ENCODE measurements around the gene NSMF. TPM values are rescaled to one million over a fixed set of nuclear protein-coding genes. Genes with fewer than 3 reads are reported as not detected.

The NSMF gene
- total RNA-seq, 1 experiment from 2014 or later, result 36.4 TPM

DNA sequence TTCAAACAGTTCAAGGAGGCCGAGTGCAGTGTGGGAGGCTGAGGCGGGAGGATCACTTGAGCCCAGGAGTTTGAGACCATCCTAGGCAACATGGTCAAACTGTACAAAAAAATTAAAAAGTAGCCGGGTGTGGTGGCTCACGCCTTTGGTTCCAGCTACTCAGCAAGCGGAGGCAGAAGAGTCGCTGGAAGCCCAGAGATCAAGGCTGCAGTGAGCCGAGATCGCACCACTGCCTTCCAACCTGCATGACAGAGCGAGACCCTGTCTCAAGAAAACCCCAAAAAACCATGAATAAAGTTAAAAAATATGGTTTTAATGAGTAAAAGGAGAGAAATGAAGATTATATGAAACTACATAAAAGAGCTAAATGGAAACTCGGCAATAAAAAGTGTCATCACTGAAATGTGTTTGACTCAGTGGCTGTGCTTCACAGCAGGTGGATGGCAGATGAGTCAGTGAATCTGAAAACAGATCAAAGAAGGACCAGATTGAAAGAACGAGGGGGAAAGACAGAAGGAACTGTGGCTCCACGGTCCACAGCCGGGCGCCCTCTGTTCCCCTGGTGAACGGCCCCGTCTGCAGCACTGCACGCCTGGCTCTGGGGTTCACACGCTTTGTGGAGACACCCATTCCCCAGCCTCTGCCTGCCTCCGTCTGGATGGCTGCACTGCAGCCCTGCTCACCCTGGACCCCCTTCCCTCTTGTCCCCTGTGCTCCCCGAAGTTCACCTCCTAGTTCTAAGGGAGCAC is 61.3 kb downstream of the NSMF start:
- peaks cover 13% of the 10 kb centered on the region; the same call in 1 of the 2 replicates for H4K20me1 ChIP-seq (ENCODE audit: insufficient read depth, low read depth, low read length)
- H3K9ac ChIP-seq (ENCODE audit: low read length), result no peak overlapping the region
- H3K9me2 ChIP-seq (replicated peaks; ENCODE audit: insufficient read depth, low read length), result no peaks in the 10 kb centered on the region
- no peaks in the 10 kb centered on the region for H3K9me3 ChIP-seq (ENCODE audit: low read length)
- no peak for DNase-seq
- no peak overlapping the region for H3K4me2 ChIP-seq (ENCODE audit: low read depth, low read length, poor library complexity, severe bottlenecking)
- H3K36me3 ChIP-seq (ENCODE audit: insufficient read depth, low read length), result no peaks in the 10 kb centered on the region
- H3K4me1 ChIP-seq (ENCODE audit: low read length), result peaks cover 12% of the 10 kb centered on the region
- H3K4me3 ChIP-seq (ENCODE audit: low read length), result no peak overlapping the region
- H2AFZ ChIP-seq (ENCODE audit: low read length), result no peak overlapping the region
- H3K27ac ChIP-seq (ENCODE audit: low read length), result no peak overlapping the region
- no peaks in the 10 kb centered on the region for H3K27me3 ChIP-seq (ENCODE audit: low read length)
- no peaks in the 10 kb centered on the region for H3K79me2 ChIP-seq (ENCODE audit: low read length)

Other genes starting within 250 kb of the NSMF start
- 0.26 and 0.36 TPM in 2 replicates for gene RNF208, start 237.1 kb downstream of the NSMF start, total RNA-seq (2014; rRNA removed; shearing (Covaris generic); ENCODE audit: low replicate concordance)
- 0.75 and 1.2 TPM in 2 replicates for gene CYSRT1, start 234.2 kb downstream of the NSMF start, total RNA-seq (2014; rRNA removed; shearing (Covaris generic); ENCODE audit: low replicate concordance)
- gene RNF224, start 231.8 kb downstream of the NSMF start, total RNA-seq (2014; rRNA removed; shearing (Covaris generic); ENCODE audit: low replicate concordance), result 0.37 TPM in 1 of 2 replicates, not detected in the other
- not detected in 2 replicates for gene SLC34A3, start 228.4 kb downstream of the NSMF start, total RNA-seq (2014; rRNA removed; shearing (Covaris generic); ENCODE audit: low replicate concordance)
- gene TUBB4B, start 218.0 kb downstream of the NSMF start, total RNA-seq (2014; rRNA removed; shearing (Covaris generic); ENCODE audit: low replicate concordance), result 97.1 and 152 TPM in 2 replicates
- gene STPG3, start 208.0 kb downstream of the NSMF start, total RNA-seq (2014; rRNA removed; shearing (Covaris generic); ENCODE audit: low replicate concordance), result 0.61 and 0.86 TPM in 2 replicates
- gene NELFB, start 204.0 kb downstream of the NSMF start, total RNA-seq (2014; rRNA removed; shearing (Covaris generic); ENCODE audit: low replicate concordance), result 17.8 and 42.7 TPM in 2 replicates
- gene TOR4A, start 181.6 kb downstream of the NSMF start, total RNA-seq (2014; rRNA removed; shearing (Covaris generic); ENCODE audit: low replicate concordance), result 8.8 and 19.2 TPM in 2 replicates
- gene NRARP, start 157.1 kb downstream of the NSMF start, total RNA-seq (2014; rRNA removed; shearing (Covaris generic); ENCODE audit: low replicate concordance), result 1.4 and 1.8 TPM in 2 replicates
- 2.8 and 7.8 TPM in 2 replicates for gene EXD3, start 36.2 kb downstream of the NSMF start, total RNA-seq (2014; rRNA removed; shearing (Covaris generic); ENCODE audit: low replicate concordance)
- 0.51 TPM in 1 of 2 replicates, not detected in the other for gene NOXA1, start 35.9 kb downstream of the NSMF start, total RNA-seq (2014; rRNA removed; shearing (Covaris generic); ENCODE audit: low replicate concordance)
- not detected in 2 replicates for gene ENTPD8, start 18.0 kb downstream of the NSMF start, total RNA-seq (2014; rRNA removed; shearing (Covaris generic); ENCODE audit: low replicate concordance)
- gene PNPLA7, start 91.1 kb upstream of the NSMF start, total RNA-seq (2014; rRNA removed; shearing (Covaris generic); ENCODE audit: low replicate concordance), result 1.8 and 3.3 TPM in 2 replicates
- gene MRPL41, start 92.5 kb upstream of the NSMF start, total RNA-seq (2014; rRNA removed; shearing (Covaris generic); ENCODE audit: low replicate concordance), result 46.9 and 115 TPM in 2 replicates
- 27.5 and 44.3 TPM in 2 replicates for gene DPH7, start 119.6 kb upstream of the NSMF start, total RNA-seq (2014; rRNA removed; shearing (Covaris generic); ENCODE audit: low replicate concordance)
- gene ZMYND19, start 131.2 kb upstream of the NSMF start, total RNA-seq (2014; rRNA removed; shearing (Covaris generic); ENCODE audit: low replicate concordance), result 18.8 and 34.4 TPM in 2 replicates
- gene ARRDC1, start 146.4 kb upstream of the NSMF start, total RNA-seq (2014; rRNA removed; shearing (Covaris generic); ENCODE audit: low replicate concordance), result 36.0 and 47.7 TPM in 2 replicates
- 35.9 and 64.6 TPM in 2 replicates for gene EHMT1, start 159.7 kb upstream of the NSMF start, total RNA-seq (2014; rRNA removed; shearing (Covaris generic); ENCODE audit: low replicate concordance)

Measured in Karpas-422 (cell line).